Glutamatergic neuron (in vitro differentiated cells): Measurements from ENCODE around the gene SLC6A9. TPM values are rescaled to one million over a fixed set of nuclear protein-coding genes. Genes with fewer than 3 reads are reported as not detected.

Source experiments
- DNase-seq: peaks from one replicate; pipeline ENCODE4 v3.0.0; 2022
- H3K27ac Mint-ChIP-seq: one replicate; pipeline ENCODE4 v1.8.0; 2020; ENCODE audit warnings: mild to moderate bottlenecking, mixed read lengths, inconsistent platforms; ENCODE audit not compliant: unreplicated experiment
- H3K27me3 Mint-ChIP-seq: one replicate; pipeline ENCODE4 v1.8.0; 2020; ENCODE audit warnings: mild to moderate bottlenecking, moderate library complexity, mixed read lengths, inconsistent platforms; ENCODE audit not compliant: unreplicated experiment
- H3K36me3 Mint-ChIP-seq: one replicate; pipeline ENCODE4 v1.8.0; 2020; ENCODE audit warnings: mild to moderate bottlenecking, mixed read lengths, inconsistent platforms; ENCODE audit not compliant: unreplicated experiment
- H3K4me1 Mint-ChIP-seq: one replicate; pipeline ENCODE4 v1.8.0; 2020; ENCODE audit warnings: mild to moderate bottlenecking, low read depth, mixed read lengths, inconsistent platforms; ENCODE audit not compliant: unreplicated experiment
- H3K4me3 Mint-ChIP-seq: one replicate; pipeline ENCODE4 v1.8.0; 2020; ENCODE audit warnings: mild to moderate bottlenecking, mixed read lengths, inconsistent platforms; ENCODE audit not compliant: unreplicated experiment
- H3K9me3 Mint-ChIP-seq: one replicate; pipeline ENCODE4 v1.8.0; 2020; ENCODE audit warnings: mild to moderate bottlenecking, moderate library complexity, mixed read lengths, inconsistent platforms; ENCODE audit not compliant: unreplicated experiment
- CTCF ChIP-seq: fragments of 200-600 bp; sonication (generic); IDR thresholded peaks from one replicate; pipeline ENCODE4 v1.5.0; 2021; ENCODE audit not compliant: partially characterized antibody, unreplicated experiment
- total RNA-seq: library from RNA; stranded (reverse); fragmentation: NEBNext Ultra II Directional; extraction: Animal tissue kit (Norgen Biotek cat#: 25700); gene quantifications from one replicate; pipeline ENCODE4 v1.2.1, GENCODE V29; 2021; ENCODE audit not compliant: unreplicated experiment

Gene SLC6A9
- total RNA-seq, 1 donor from 2014 or later = 8.9 TPM

- Mint-ChIP-seq H3K27ac (no peak overlapping the region), H3K4me3 (no peak overlapping the region), H3K9me3 (no peaks in the 10 kb centered on the region), H3K36me3 (no peaks in the 10 kb centered on the region), H3K27me3 (peaks cover 5% of the 10 kb centered on the region), H3K4me1 (no peaks in the 10 kb centered on the region)
- TF ChIP-seq CTCF = no peak
- DNase-seq = no peak
Observed at GRCh38 chr1:44060830-44061267, 29.6 kb upstream of the SLC6A9 start.

- no peak overlapping the region for H3K27ac Mint-ChIP-seq
- no peak overlapping the region for H3K4me3 Mint-ChIP-seq
- no peaks in the 10 kb centered on the region for H3K4me1 Mint-ChIP-seq
- no peaks in the 10 kb centered on the region for H3K36me3 Mint-ChIP-seq
- peaks cover 5% of the 10 kb centered on the region for H3K27me3 Mint-ChIP-seq
- no peak for DNase-seq
- no peaks in the 10 kb centered on the region for H3K9me3 Mint-ChIP-seq
- TF ChIP-seq CTCF = no peak
Observed at GRCh38 chr1:44059664-44060355, 28.5 kb upstream of the SLC6A9 start.

- Mint-ChIP-seq H3K4me3 (no peak overlapping the region), H3K9me3 (no peaks in the 10 kb centered on the region), H3K27me3 (peaks cover 5% of the 10 kb centered on the region), H3K36me3 (no peaks in the 10 kb centered on the region), H3K4me1 (no peaks in the 10 kb centered on the region), H3K27ac (no peak overlapping the region)
- DNase-seq = no peak
- no peak for TF ChIP-seq CTCF
Observed at GRCh38 chr1:44059212-44059611, 27.9 kb upstream of the SLC6A9 start.

- Mint-ChIP-seq H3K9me3 (no peaks in the 10 kb centered on the region), H3K27me3 (peaks cover 7% of the 10 kb centered on the region)
- TF ChIP-seq CTCF = no peak
Observed at GRCh38 chr1:44057293-44057692, 26.0 kb upstream of the SLC6A9 start.

GRCh38 chr1:44053394-44053793 lies 22.1 kb upstream of the SLC6A9 start:
- Mint-ChIP-seq H3K27ac (no peak overlapping the region), H3K36me3 (no peaks in the 10 kb centered on the region), H3K4me1 (no peaks in the 10 kb centered on the region), H3K27me3 (peaks cover 2% of the 10 kb centered on the region), H3K9me3 (no peaks in the 10 kb centered on the region), H3K4me3 (no peak overlapping the region)
- no peak for TF ChIP-seq CTCF
- no peak for DNase-seq

More at GRCh38 chr1:44057293-44057692, 26.0 kb upstream of the SLC6A9 start:
- no peak overlapping the region for H3K4me3 Mint-ChIP-seq
- DNase-seq = no peak
- no peak overlapping the region for H3K27ac Mint-ChIP-seq
- no peaks in the 10 kb centered on the region for H3K4me1 Mint-ChIP-seq
- H3K36me3 Mint-ChIP-seq = no peaks in the 10 kb centered on the region
